Measurements from ENCODE around the gene METTL15.

METTL15 gene

DNA sequence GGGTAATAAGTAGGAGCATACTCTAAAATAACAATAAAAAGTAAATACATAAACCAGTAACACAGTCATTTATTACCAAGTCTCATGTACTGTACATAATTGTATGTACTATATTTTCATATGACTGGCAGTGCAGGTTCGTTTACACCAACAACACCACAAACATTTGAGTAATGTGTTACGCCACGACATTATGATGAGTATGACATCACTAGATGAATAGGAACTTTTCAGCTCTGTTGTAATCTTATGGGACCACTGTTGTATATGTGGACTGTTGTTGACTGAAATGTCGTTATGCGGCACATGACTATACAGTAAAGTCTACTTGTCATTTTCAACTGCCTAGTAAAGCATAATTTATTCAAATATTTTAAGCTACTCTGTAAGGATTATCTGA, 18.8 kb upstream of the METTL15 start:
- no peak overlapping the region for H3K18ac ChIP-seq (ENCODE audit: low read length)
- H3K36me3 ChIP-seq (replicated peaks in 1 of 2; ENCODE audit: control insufficient read depth in 2 of 2, insufficient read depth in 2 of 2, low read length in 2 of 2), result peaks cover 6 to 82% of the 10 kb centered on the region in 2 donors
- H2BK5ac ChIP-seq (ENCODE audit: low read length), result no peak overlapping the region
- no peak overlapping the region for H3K4me3 ChIP-seq (ENCODE audit: low read length in 2 of 2)
- no peaks in the 10 kb centered on the region for H3K9me3 ChIP-seq (replicated peaks in 1 of 2; ENCODE audit: control insufficient read depth in 2 of 2, insufficient read depth in 1 of 2, low read depth in 1 of 2, low read length in 2 of 2)
- no peaks in the 10 kb centered on the region for H3K4me1 ChIP-seq (ENCODE audit: control insufficient read depth in 2 of 2, insufficient read depth in 1 of 2, low read depth in 1 of 2, low read length in 2 of 2)
- no peak overlapping the region for H3K4me2 ChIP-seq (ENCODE audit: insufficient read depth, low read length, poor library complexity, severe bottlenecking)
- H2BK12ac ChIP-seq (ENCODE audit: low read length), result no peak overlapping the region
- no peak overlapping the region for H4K91ac ChIP-seq (ENCODE audit: low read depth, low read length, poor library complexity)
- H3K79me1 ChIP-seq (ENCODE audit: low read depth, low read length), result no peaks in the 10 kb centered on the region
- DNase-seq (ENCODE audit: low spot score), result no peak
- no peak overlapping the region for H2AFZ ChIP-seq (ENCODE audit: low read length)
- H2BK120ac ChIP-seq (ENCODE audit: low read depth, low read length), result no peak overlapping the region
- no peak overlapping the region for H2BK15ac ChIP-seq (ENCODE audit: low read length)
- no peak overlapping the region for H4K8ac ChIP-seq (ENCODE audit: low read depth, low read length)
- H2AK5ac ChIP-seq (ENCODE audit: low read depth, low read length), result no peak overlapping the region
- no peak overlapping the region for H3K23ac ChIP-seq (ENCODE audit: low read depth, low read length, poor library complexity)
- no peak overlapping the region for H3K4ac ChIP-seq (ENCODE audit: low read length)
- H3K9ac ChIP-seq (ENCODE audit: low read depth, low read length, poor library complexity), result no peak overlapping the region
- no peak overlapping the region for H3K27ac ChIP-seq (replicated peaks; ENCODE audit: low read length)
- H3K14ac ChIP-seq (ENCODE audit: low read length), result no peak overlapping the region
- H3K27me3 ChIP-seq (ENCODE audit: control insufficient read depth in 3 of 3, insufficient read depth in 3 of 3, low read depth in 1 of 3, low read length in 3 of 3), result no peaks in the 10 kb centered on the region
- WGBS, 2 donors (ENCODE audit: extremely low coverage in 2 of 2, insufficient read length in 2 of 2, insufficient replicate concordance in 1 of 2), result no CpG with 5 or more reads among the region's 5 CpGs

DNA sequence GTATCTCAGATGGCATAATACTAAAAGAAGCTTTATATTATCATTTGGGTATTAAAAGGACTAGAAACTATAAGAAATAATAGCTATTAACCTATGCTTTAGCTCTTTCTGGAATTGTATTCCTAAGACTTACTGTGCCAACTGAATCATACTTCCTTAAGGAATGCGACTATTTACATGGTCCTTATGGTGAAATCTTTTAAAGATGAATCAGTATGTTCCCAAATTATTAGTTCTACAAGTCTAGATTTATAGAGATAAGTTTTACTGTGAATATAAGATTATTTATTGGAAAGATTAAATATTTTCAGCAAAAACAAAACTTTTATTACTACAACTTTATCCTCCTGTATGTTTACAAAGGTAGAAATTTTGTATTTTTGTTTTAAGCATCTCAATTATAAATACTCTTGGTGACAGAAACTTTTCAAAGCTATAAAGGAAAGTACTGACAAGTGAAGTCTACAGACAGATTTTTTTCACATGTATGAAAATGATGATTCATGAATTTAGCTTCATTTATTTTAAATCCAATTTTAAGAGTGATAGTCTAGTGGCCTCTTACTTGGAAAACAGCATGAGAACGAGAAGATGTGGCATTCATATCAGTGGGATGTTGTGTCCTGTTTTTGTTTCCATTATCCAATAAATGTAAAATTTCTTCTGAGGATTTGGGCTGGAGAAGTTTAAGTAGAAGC, 18.0 kb upstream of the METTL15 start:
- no peak overlapping the region for H3K14ac ChIP-seq (ENCODE audit: low read length)
- H2BK5ac ChIP-seq (ENCODE audit: low read length), result no peak overlapping the region
- H3K18ac ChIP-seq (ENCODE audit: low read length), result no peak overlapping the region
- no peak overlapping the region for H4K8ac ChIP-seq (ENCODE audit: low read depth, low read length)
- H3K9me3 ChIP-seq (replicated peaks in 1 of 2; ENCODE audit: control insufficient read depth in 2 of 2, insufficient read depth in 1 of 2, low read depth in 1 of 2, low read length in 2 of 2), result no peaks in the 10 kb centered on the region
- H3K4ac ChIP-seq (ENCODE audit: low read length), result no peak overlapping the region
- no peak overlapping the region for H3K4me2 ChIP-seq (ENCODE audit: insufficient read depth, low read length, poor library complexity, severe bottlenecking)
- no peak overlapping the region for H2AFZ ChIP-seq (ENCODE audit: low read length)
- peaks cover 4 to 82% of the 10 kb centered on the region in 2 donors for H3K36me3 ChIP-seq (replicated peaks in 1 of 2; ENCODE audit: control insufficient read depth in 2 of 2, insufficient read depth in 2 of 2, low read length in 2 of 2)
- H3K23ac ChIP-seq (ENCODE audit: low read depth, low read length, poor library complexity), result no peak overlapping the region
- no peak overlapping the region for H4K91ac ChIP-seq (ENCODE audit: low read depth, low read length, poor library complexity)
- no CpG with 5 or more reads among the region's 2 CpGs for WGBS, 2 donors (ENCODE audit: extremely low coverage in 2 of 2, insufficient read length in 2 of 2, insufficient replicate concordance in 1 of 2)
- DNase-seq (ENCODE audit: low spot score), result no peak
- no peak overlapping the region for H2AK5ac ChIP-seq (ENCODE audit: low read depth, low read length)
- no peaks in the 10 kb centered on the region for H3K27me3 ChIP-seq (ENCODE audit: control insufficient read depth in 3 of 3, insufficient read depth in 3 of 3, low read depth in 1 of 3, low read length in 3 of 3)
- H3K27ac ChIP-seq (replicated peaks; ENCODE audit: low read length), result no peak overlapping the region
- no peak overlapping the region for H2BK15ac ChIP-seq (ENCODE audit: low read length)
- H3K4me1 ChIP-seq (ENCODE audit: control insufficient read depth in 2 of 2, insufficient read depth in 1 of 2, low read depth in 1 of 2, low read length in 2 of 2), result no peaks in the 10 kb centered on the region
- H3K79me1 ChIP-seq (ENCODE audit: low read depth, low read length), result no peaks in the 10 kb centered on the region
- H3K4me3 ChIP-seq (ENCODE audit: low read length in 2 of 2), result no peak overlapping the region
- H2BK120ac ChIP-seq (ENCODE audit: low read depth, low read length), result no peak overlapping the region
- no peak overlapping the region for H2BK12ac ChIP-seq (ENCODE audit: low read length)
- no peak overlapping the region for H3K9ac ChIP-seq (ENCODE audit: low read depth, low read length, poor library complexity)

DNA sequence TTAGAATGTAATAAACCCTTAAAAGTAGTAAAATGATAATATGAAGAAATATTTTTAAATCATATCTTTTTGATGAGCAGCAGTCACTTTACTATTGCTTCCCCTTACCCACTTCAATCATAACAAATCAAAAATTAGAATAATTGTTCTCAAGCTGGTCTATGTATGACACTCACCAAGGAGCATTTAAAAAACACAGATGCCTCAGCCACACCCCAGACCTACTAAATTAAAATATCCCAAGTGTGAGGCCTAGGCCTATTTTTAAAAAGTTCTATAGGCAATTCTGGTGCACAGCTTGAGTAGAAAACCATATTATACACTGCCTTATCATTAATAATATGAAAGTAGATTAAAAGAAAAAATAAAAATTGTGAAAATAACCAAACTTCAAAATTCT, 15.4 kb upstream of the METTL15 start:
- no peaks in the 10 kb centered on the region for H3K79me1 ChIP-seq (ENCODE audit: low read depth, low read length)
- H2BK15ac ChIP-seq (ENCODE audit: low read length), result no peak overlapping the region
- no peak overlapping the region for H2BK5ac ChIP-seq (ENCODE audit: low read length)
- H3K4me1 ChIP-seq (ENCODE audit: control insufficient read depth in 2 of 2, insufficient read depth in 1 of 2, low read depth in 1 of 2, low read length in 2 of 2), result no peaks in the 10 kb centered on the region
- no peak overlapping the region for H2BK12ac ChIP-seq (ENCODE audit: low read length)
- H3K36me3 ChIP-seq (replicated peaks in 1 of 2; ENCODE audit: control insufficient read depth in 2 of 2, insufficient read depth in 2 of 2, low read length in 2 of 2), result peaks cover 4 to 84% of the 10 kb centered on the region in 2 donors
- no peak overlapping the region for H2AFZ ChIP-seq (ENCODE audit: low read length)
- H3K4me2 ChIP-seq (ENCODE audit: insufficient read depth, low read length, poor library complexity, severe bottlenecking), result no peak overlapping the region
- no peak overlapping the region for H4K91ac ChIP-seq (ENCODE audit: low read depth, low read length, poor library complexity)
- H3K27ac ChIP-seq (replicated peaks; ENCODE audit: low read length), result no peak overlapping the region
- DNase-seq (ENCODE audit: low spot score), result no peak
- no peak overlapping the region for H3K23ac ChIP-seq (ENCODE audit: low read depth, low read length, poor library complexity)
- H3K27me3 ChIP-seq (ENCODE audit: control insufficient read depth in 3 of 3, insufficient read depth in 3 of 3, low read depth in 1 of 3, low read length in 3 of 3), result no peaks in the 10 kb centered on the region
- no peak overlapping the region for H3K14ac ChIP-seq (ENCODE audit: low read length)
- H3K9ac ChIP-seq (ENCODE audit: low read depth, low read length, poor library complexity), result no peak overlapping the region
- no peak overlapping the region for H3K4ac ChIP-seq (ENCODE audit: low read length)
- no peak overlapping the region for H3K18ac ChIP-seq (ENCODE audit: low read length)
- no peak overlapping the region for H3K4me3 ChIP-seq (ENCODE audit: low read length in 2 of 2)
- H4K8ac ChIP-seq (ENCODE audit: low read depth, low read length), result no peak overlapping the region
- no peak overlapping the region for H2AK5ac ChIP-seq (ENCODE audit: low read depth, low read length)
- H3K9me3 ChIP-seq (replicated peaks in 1 of 2; ENCODE audit: control insufficient read depth in 2 of 2, insufficient read depth in 1 of 2, low read depth in 1 of 2, low read length in 2 of 2), result no peaks in the 10 kb centered on the region
- H2BK120ac ChIP-seq (ENCODE audit: low read depth, low read length), result no peak overlapping the region

DNA sequence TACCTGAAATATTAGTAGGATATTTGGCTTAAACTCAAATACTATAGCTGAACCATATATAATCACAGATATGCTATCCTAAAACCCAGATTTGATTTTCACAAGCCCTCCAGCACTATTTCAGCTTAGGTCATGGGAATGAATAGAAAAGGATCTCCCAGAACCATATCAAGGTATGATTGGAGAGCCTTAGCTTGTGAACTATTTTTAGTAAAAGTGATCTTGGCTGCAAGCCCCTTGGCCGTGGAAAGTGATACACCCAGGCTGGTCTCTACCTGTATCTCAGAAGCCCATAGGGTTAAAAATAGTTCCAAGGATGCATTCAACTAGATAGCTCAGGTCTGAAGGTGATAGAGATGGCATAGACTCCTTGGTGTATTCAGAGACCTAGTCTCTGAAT, 9.9 kb upstream of the METTL15 start:
- WGBS, 2 donors (ENCODE audit: extremely low coverage in 2 of 2, insufficient read length in 2 of 2, insufficient replicate concordance in 1 of 2), result no CpG with 5 or more reads among the region's 1 CpG
- Histone ChIP-seq H3K27me3 (ENCODE audit: control insufficient read depth in 3 of 3, insufficient read depth in 3 of 3, low read depth in 1 of 3, low read length in 3 of 3) (no peaks in the 10 kb centered on the region), H3K27ac (replicated peaks; ENCODE audit: low read length) (no peak overlapping the region), H2BK5ac (ENCODE audit: low read length) (no peak overlapping the region), H3K4ac (ENCODE audit: low read length) (no peak overlapping the region), H3K9me3 (replicated peaks in 1 of 2; ENCODE audit: control insufficient read depth in 2 of 2, insufficient read depth in 1 of 2, low read depth in 1 of 2, low read length in 2 of 2) (no peaks in the 10 kb centered on the region), H2BK120ac (ENCODE audit: low read depth, low read length) (no peak overlapping the region), H3K23ac (ENCODE audit: low read depth, low read length, poor library complexity) (no peak overlapping the region), H3K14ac (ENCODE audit: low read length) (no peak overlapping the region), H3K36me3 (replicated peaks in 1 of 2; ENCODE audit: control insufficient read depth in 2 of 2, insufficient read depth in 2 of 2, low read length in 2 of 2) (peaks cover 2 to 49% of the 10 kb centered on the region in 2 donors), H2BK15ac (ENCODE audit: low read length) (no peak overlapping the region), H4K91ac (ENCODE audit: low read depth, low read length, poor library complexity) (no peak overlapping the region), H2BK12ac (ENCODE audit: low read length) (no peak overlapping the region), H2AFZ (ENCODE audit: low read length) (no peak overlapping the region), H3K4me2 (ENCODE audit: insufficient read depth, low read length, poor library complexity, severe bottlenecking) (no peak overlapping the region), H3K4me3 (ENCODE audit: low read length in 2 of 2) (no peak overlapping the region), H3K18ac (ENCODE audit: low read length) (no peak overlapping the region), H3K4me1 (ENCODE audit: control insufficient read depth in 2 of 2, insufficient read depth in 1 of 2, low read depth in 1 of 2, low read length in 2 of 2) (no peaks in the 10 kb centered on the region), H3K9ac (ENCODE audit: low read depth, low read length, poor library complexity) (no peak overlapping the region), H4K8ac (ENCODE audit: low read depth, low read length) (no peak overlapping the region), H2AK5ac (ENCODE audit: low read depth, low read length) (no peak overlapping the region), H3K79me1 (ENCODE audit: low read depth, low read length) (no peaks in the 10 kb centered on the region)
- DNase-seq (ENCODE audit: low spot score), result no peak
